MM.1S (cell line): Measurements from ENCODE around the gene SSC4D.

Source experiments
- CTCF ChIP-seq: fragments of 300-600 bp; sonication (generic); IDR thresholded peaks from 2 replicates; pipeline ENCODE4 v1.5.1; 2016; ENCODE audit warnings: antibody characterized with exemption, low read length, mixed read lengths
- EZH2 ChIP-seq: fragments of 300-600 bp; sonication (generic); optimal IDR thresholded peaks from 2 replicates; pipeline ENCODE3; 2017; ENCODE audit warnings: low read depth, mild to moderate bottlenecking, antibody characterized with exemption, low read length, mixed read lengths

GRCh38 chr7:76380623-76380966, 28.9 kb downstream of the SSC4D start:
- TF ChIP-seq CTCF (no peak), EZH2 (no peak)
